Panc1 (cell line): ENCODE results near the gene CHSY1.

Experiments used
- CTCF ChIP-seq: fragments of 450-650 bp; IDR thresholded peaks from 2 replicates; pipeline ENCODE4 v1.5.1; 2017; ENCODE audit warnings: mild to moderate bottlenecking
- POLR2AphosphoS5 ChIP-seq: IDR thresholded peaks from 2 replicates; pipeline ENCODE4 v1.6.1; 2012; ENCODE audit warnings: mild to moderate bottlenecking, low read depth, low read length, moderate library complexity
- REST ChIP-seq, 2 experiments: IDR thresholded peaks; 2 replicates each; pipeline ENCODE4 v1.6.1; 2011 to 2012; ENCODE audit warnings: low read depth in 2 of 2, control low read depth in 1 of 2, low read length in 1 of 2, mild to moderate bottlenecking in 1 of 2, moderate library complexity in 1 of 2; ENCODE audit not compliant: insufficient read depth in 1 of 2
- SIN3A ChIP-seq: IDR thresholded peaks from 2 replicates; pipeline ENCODE4 v1.6.1; 2012; ENCODE audit warnings: low read depth, mild to moderate bottlenecking, low read length, moderate library complexity, borderline replicate concordance; ENCODE audit not compliant: insufficient read depth
- TCF7L2 ChIP-seq: IDR thresholded peaks from 2 replicates; pipeline ENCODE4 v1.6.1; 2011; ENCODE audit warnings: mild to moderate bottlenecking, low read depth, low read length, inconsistent platforms

- TF ChIP-seq CTCF, result no peak
- TF ChIP-seq REST (IDR thresholded peaks at IDR 0.05; ENCODE audit: insufficient read depth in 1 of 2, low read depth in 2 of 2, low read length in 1 of 2), result no peak
- no peak for TF ChIP-seq POLR2AphosphoS5
- no peak for TF ChIP-seq TCF7L2
- TF ChIP-seq SIN3A, result no peak
Measured at GRCh38 chr15:101159936-101160815, 91.7 kb downstream of the CHSY1 start.
